ENCODE measurements around the gene COMMD1. TPM values are rescaled to one million over a fixed set of nuclear protein-coding genes. Genes with fewer than 3 reads are reported as not detected.

The COMMD1 gene
- 60.8 and 76.6 TPM in 2 replicates for total RNA-seq

DNA sequence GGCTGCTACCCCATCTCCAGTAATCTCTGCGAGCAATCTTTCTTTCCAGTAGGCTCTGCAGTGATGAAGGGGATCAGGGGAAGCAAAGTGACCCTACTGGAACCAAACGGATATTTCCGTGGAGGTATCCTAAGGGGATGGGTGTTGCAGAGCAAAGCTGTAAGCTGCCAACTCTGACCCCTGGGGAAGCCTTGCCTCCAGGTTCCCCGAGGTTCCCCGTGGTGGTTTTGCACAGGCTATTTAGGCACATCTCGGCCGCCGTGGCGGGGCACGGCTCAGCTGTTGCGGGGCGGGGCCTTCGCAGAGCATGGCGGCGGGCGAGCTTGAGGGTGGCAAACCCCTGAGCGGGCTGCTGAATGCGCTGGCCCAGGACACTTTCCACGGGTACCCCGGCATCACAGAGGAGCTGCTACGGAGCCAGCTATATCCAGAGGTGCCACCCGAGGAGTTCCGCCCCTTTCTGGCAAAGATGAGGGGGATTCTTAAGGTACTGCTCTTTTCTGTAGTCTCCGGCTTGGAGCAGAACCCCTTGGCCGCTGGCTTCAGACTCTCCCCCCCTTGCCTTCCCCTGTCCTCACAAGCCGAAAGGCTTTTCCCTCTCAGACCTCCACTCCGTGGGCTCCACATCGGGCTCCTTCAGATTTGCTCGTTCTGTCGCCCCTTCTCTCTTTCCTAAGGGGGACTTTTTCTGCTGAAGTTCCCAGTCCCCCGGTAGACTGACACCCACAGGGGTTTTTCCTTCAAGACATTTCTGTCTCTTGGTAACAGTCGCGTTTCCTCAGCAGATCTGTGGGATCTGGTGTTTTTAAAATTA lies at the start of gene COMMD1:
TSS of gene COMMD1 (plus strand) at position 303 of the 814 bp plus-strand sequence. CDS start at position 308, 5 bp downstream.

DNA sequence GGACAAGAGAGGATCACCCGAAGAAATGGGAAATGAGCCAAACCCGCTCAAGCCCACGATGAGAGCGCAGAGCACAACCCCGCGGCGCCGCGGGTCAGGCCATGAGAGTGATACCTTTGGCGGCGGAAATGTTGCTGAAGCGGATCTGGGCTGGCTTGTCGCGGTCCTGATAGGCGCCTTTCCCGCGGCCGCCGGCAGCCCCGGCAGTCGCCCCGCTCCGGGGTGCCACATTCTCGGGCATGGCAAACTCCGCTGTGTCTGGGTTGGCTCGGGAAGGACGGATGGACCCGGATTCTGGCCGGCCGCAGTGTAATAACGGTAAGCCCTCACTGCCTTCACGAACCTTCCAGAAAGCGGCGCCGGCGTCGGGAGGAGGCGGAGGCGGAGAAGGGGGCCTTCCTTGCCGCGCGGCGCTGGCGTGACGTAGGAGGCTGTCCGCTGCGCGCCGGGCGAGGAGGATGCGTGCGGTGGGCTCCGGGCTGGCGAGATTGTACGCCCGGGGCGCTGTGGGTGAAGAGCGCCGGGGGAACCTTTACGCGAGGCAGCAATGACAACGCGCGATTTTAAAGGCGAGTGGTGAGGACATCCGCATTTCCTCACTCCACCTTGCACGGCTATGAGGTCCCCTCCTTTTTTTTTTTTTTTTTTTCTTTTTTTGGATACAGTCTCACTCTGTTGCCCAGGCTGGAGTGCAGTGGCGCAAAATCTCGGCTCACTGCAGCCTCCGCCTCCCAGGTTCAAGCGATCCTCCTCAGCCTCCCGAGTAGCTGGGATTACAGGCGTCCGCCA lies 17.0 kb upstream of the COMMD1 start, which contains the start of gene CCT4:
TSS of gene CCT4 (minus strand) at position 390 of the 789 bp plus-strand sequence. CDS start at position 241, 149 bp downstream.

Other genes with a start within 250 kb of the COMMD1 start
- gene FAM161A, start 51.6 kb upstream of the COMMD1 start, total RNA-seq: 1.5 and 1.7 TPM in 2 replicates
- gene CCT4, start 17.0 kb upstream of the COMMD1 start, total RNA-seq: 202 and 203 TPM in 2 replicates

Measured in mammary microvascular endothelial cell (primary cell).